Naive thymus-derived CD4-positive, alpha-beta T cell (primary cell): ENCODE data around the gene LPP. TPM values are rescaled to one million over a fixed set of nuclear protein-coding genes. Genes with fewer than 3 reads are reported as not detected.

Experiments used
- ATAC-seq: fragments of 150-1000 bp; cut with Tn5 transposase; 2 replicates; pipeline ENCODE4 v1.10.0; 2021; ENCODE audit warnings: mild to moderate bottlenecking, moderate library complexity
- CTCF ChIA-PET: fragments of 350-600 bp; sonication (Branson Sonifier 250); formaldehyde crosslinking; loops from one replicate; lab custom pipeline; 2021; ENCODE audit warnings: antibody characterized with exemption; lab: Charles Lee
- POLR2A ChIA-PET: fragments of 350-600 bp; sonication (Branson Sonifier 250); formaldehyde crosslinking; loops from one replicate; lab custom pipeline; 2021; ENCODE audit warnings: antibody characterized with exemption, inconsistent platforms; lab: Charles Lee
- DNase-seq, 9 donors: peaks; one replicate each; pipeline versions ENCODE4 v3.0.0 to v3.0.0-alpha.2; 2020 to 2022; ENCODE audit warnings: mixed read lengths in 1 of 9
- H3K27ac ChIP-seq: one replicate; pipeline ENCODE4 v1.7.0; 2013; ENCODE audit warnings: mild to moderate bottlenecking, low read depth, low read length, moderate library complexity
- H3K27me3 ChIP-seq, 2 donors: one replicate each; pipeline ENCODE4 v1.7.0; 2013; ENCODE audit warnings: low read length in 2 of 2, mild to moderate bottlenecking in 2 of 2, moderate library complexity in 2 of 2; ENCODE audit not compliant: control insufficient read depth in 2 of 2, insufficient read depth in 2 of 2
- H3K36me3 ChIP-seq, 3 experiments: 1 replicate in 2 of 3; 2 replicates in 1 of 3; pipeline ENCODE4 v1.7.0; 2013; ENCODE audit warnings: low read length in 3 of 3, mild to moderate bottlenecking in 3 of 3, moderate library complexity in 1 of 3; ENCODE audit not compliant: insufficient read depth in 3 of 3, control insufficient read depth in 2 of 3
- H3K4me1 ChIP-seq, 2 donors: one replicate each; pipeline ENCODE4 v1.7.0; 2013; ENCODE audit warnings: low read length in 2 of 2, mild to moderate bottlenecking in 2 of 2, moderate library complexity in 1 of 2; ENCODE audit not compliant: control insufficient read depth in 2 of 2, insufficient read depth in 2 of 2
- H3K4me3 ChIP-seq: 2 replicates; pipeline ENCODE4 v1.7.0; 2013; ENCODE audit warnings: mild to moderate bottlenecking, low read length
- H3K9me3 ChIP-seq, 3 experiments: 1 replicate in 2 of 3; 2 replicates in 1 of 3; pipeline ENCODE4 v1.7.0; 2013; ENCODE audit warnings: low read length in 3 of 3; ENCODE audit not compliant: control insufficient read depth in 2 of 3
- H3K27ac Mint-ChIP-seq, 9 donors: one replicate each; pipeline ENCODE4 v1.8.0; 2020 to 2022; ENCODE audit warnings: mixed read lengths in 9 of 9, mild to moderate bottlenecking in 8 of 9, moderate library complexity in 5 of 9, inconsistent platforms in 2 of 9
- H3K27me3 Mint-ChIP-seq, 5 donors: one replicate each; pipeline ENCODE4 v1.8.0; 2021 to 2022; ENCODE audit warnings: mixed read lengths in 5 of 5, mild to moderate bottlenecking in 1 of 5
- H3K36me3 Mint-ChIP-seq, 5 donors: one replicate each; pipeline ENCODE4 v1.8.0; 2020 to 2022; ENCODE audit warnings: mixed read lengths in 5 of 5, mild to moderate bottlenecking in 3 of 5, inconsistent platforms in 1 of 5
- H3K4me1 Mint-ChIP-seq, 7 donors: one replicate each; pipeline ENCODE4 v1.8.0; 2020 to 2022; ENCODE audit warnings: mixed read lengths in 7 of 7, mild to moderate bottlenecking in 3 of 7, inconsistent platforms in 1 of 7
- H3K4me3 Mint-ChIP-seq, 10 donors: one replicate each; pipeline ENCODE4 v1.8.0; 2020 to 2022; ENCODE audit warnings: mild to moderate bottlenecking in 10 of 10, mixed read lengths in 10 of 10, moderate library complexity in 6 of 10, inconsistent platforms in 2 of 10
- H3K9me3 Mint-ChIP-seq, 11 donors: one replicate each; pipeline ENCODE4 v1.8.0; 2020 to 2022; ENCODE audit warnings: mixed read lengths in 11 of 11, mild to moderate bottlenecking in 4 of 11, inconsistent platforms in 1 of 11, moderate library complexity in 1 of 11
- intact Hi-C, 2 donors: fragments of 100-400 bp; cut with micrococcal nuclease; formaldehyde crosslinking; loops; one replicate each; pipeline ENCODE4 v1.15.1; 2023
- polyA plus RNA-seq, 2 donors: library from polyadenylated mRNA; unstranded; fragments of 300-500 nt; fragmentation: Illumina TruSeq; gene quantifications; one replicate each; pipeline ENCODE4 v1.2.3, GENCODE V29; 2021
- total RNA-seq, 6 experiments: library from RNA in 5 of 6; stranded (reverse) in 5 of 6; gene quantifications; 1 replicate in 5 of 6; 2 replicates in 1 of 6; pipeline ENCODE4 v1.2.3 and lab custom pipeline; 2021 to 2026

Gene LPP
- total and polyA plus RNA-seq, 7 experiments from 2014 or later, result 10.3 to 95.2 (median 19.5) TPM

GRCh38 chr3:188490416-188490815 is 336.5 kb downstream of the LPP start:
- intact Hi-C loops, result no loop called here
- no peaks in the 10 kb centered on the region for H3K27me3 ChIP-seq
- H3K36me3 ChIP-seq, result no peaks in the 10 kb centered on the region
- no peaks in the 10 kb centered on the region for H3K9me3 ChIP-seq
- H3K4me1 ChIP-seq, result no peaks in the 10 kb centered on the region
- no peak overlapping the region for H3K27ac ChIP-seq
- ATAC-seq (no peak), DNase-seq (no peak)
- peaks cover 0 to 4% (median 0%) of the 10 kb centered on the region in 11 donors for H3K9me3 Mint-ChIP-seq
- no peak overlapping the region for H3K4me3 Mint-ChIP-seq
- no peaks in the 10 kb centered on the region for H3K27me3 Mint-ChIP-seq
- CTCF ChIA-PET, result no interaction called here
- H3K4me3 ChIP-seq, result no peak overlapping the region
- H3K27ac Mint-ChIP-seq, result no peak overlapping the region
- POLR2A ChIA-PET, result no interaction called here
- peaks cover 4 to 63% (median 35%) of the 10 kb centered on the region in 5 donors for H3K36me3 Mint-ChIP-seq
- H3K4me1 Mint-ChIP-seq, result peaks cover 0 to 5% (median 0%) of the 10 kb centered on the region in 7 donors

DNA sequence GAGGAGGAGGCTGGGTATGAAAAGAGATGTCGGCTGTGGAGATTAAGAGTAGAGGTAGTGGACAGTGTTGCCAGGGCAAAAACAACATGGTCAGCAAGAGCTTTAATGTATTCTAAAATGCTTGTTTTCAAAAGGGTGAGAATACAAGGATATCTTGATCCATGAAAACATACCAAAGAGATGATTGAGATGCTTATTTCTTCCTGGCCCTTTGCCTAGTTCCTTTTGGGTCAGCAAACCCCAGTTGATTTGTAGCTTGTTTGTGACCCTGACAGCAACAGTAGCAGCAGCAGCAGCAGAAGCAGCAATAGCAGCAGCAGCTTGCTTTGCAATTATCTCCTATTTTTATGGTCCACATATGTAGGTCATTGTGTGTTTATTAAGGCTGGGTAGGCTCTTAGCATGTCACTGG is 337.3 kb downstream of the LPP start:
- ATAC-seq (no peak), DNase-seq (no peak)
- H3K9me3 Mint-ChIP-seq, result peaks cover 0 to 1% (median 0%) of the 10 kb centered on the region in 11 donors
- Histone ChIP-seq H3K27ac (no peak overlapping the region), H3K27me3 (no peaks in the 10 kb centered on the region), H3K9me3 (no peaks in the 10 kb centered on the region), H3K4me1 (no peaks in the 10 kb centered on the region), H3K4me3 (no peak overlapping the region), H3K36me3 (no peaks in the 10 kb centered on the region)
- no peak overlapping the region for H3K4me3 Mint-ChIP-seq
- ChIA-PET POLR2A (no interaction called here), CTCF (no interaction called here)
- no peaks in the 10 kb centered on the region for H3K27me3 Mint-ChIP-seq
- intact Hi-C loops, result no loop called here
- H3K36me3 Mint-ChIP-seq, result peaks cover 1 to 63% (median 32%) of the 10 kb centered on the region in 5 donors
- H3K4me1 Mint-ChIP-seq, result peaks cover 0 to 4% (median 0%) of the 10 kb centered on the region in 7 donors
- peak overlapping the region in 1 of 9 donors; percentile 73 for H3K27ac Mint-ChIP-seq

- intact Hi-C loops, result no loop called here
Observed at GRCh38 chr3:188496390-188496789, 342.4 kb downstream of the LPP start.

GRCh38 chr3:188497021-188497420 is 343.1 kb downstream of the LPP start:
- Histone ChIP-seq H3K36me3 (no peaks in the 10 kb centered on the region), H3K27me3 (no peaks in the 10 kb centered on the region), H3K27ac (no peak overlapping the region), H3K4me3 (no peak overlapping the region), H3K4me1 (no peaks in the 10 kb centered on the region), H3K9me3 (no peaks in the 10 kb centered on the region)
- POLR2A ChIA-PET, result no interaction called here
- Mint-ChIP-seq H3K9me3 (peaks cover 0 to 10% (median 4%) of the 10 kb centered on the region in 11 donors), H3K27ac (no peak overlapping the region), H3K36me3 (peaks cover 2 to 42% (median 10%) of the 10 kb centered on the region in 5 donors), H3K27me3 (no peaks in the 10 kb centered on the region), H3K4me3 (no peak overlapping the region), H3K4me1 (peaks cover 0 to 7% (median 0%) of the 10 kb centered on the region in 7 donors)
- ATAC-seq (no peak), DNase-seq (no peak)
- CTCF ChIA-PET, result no interaction called here
- intact Hi-C loops, result no loop called here

More at GRCh38 chr3:188496390-188496789, 342.4 kb downstream of the LPP start:
- H3K36me3 Mint-ChIP-seq, result peaks cover 0 to 46% (median 10%) of the 10 kb centered on the region in 5 donors
- Histone ChIP-seq H3K4me1 (no peaks in the 10 kb centered on the region), H3K4me3 (no peak overlapping the region), H3K27me3 (no peaks in the 10 kb centered on the region), H3K27ac (no peak overlapping the region), H3K36me3 (no peaks in the 10 kb centered on the region), H3K9me3 (no peaks in the 10 kb centered on the region)
- no peak overlapping the region for H3K27ac Mint-ChIP-seq
- H3K4me1 Mint-ChIP-seq, result peaks cover 0 to 7% (median 0%) of the 10 kb centered on the region in 7 donors
- ChIA-PET CTCF (no interaction called here), POLR2A (no interaction called here)
- DNase-seq, result no peak
- no peak overlapping the region for H3K4me3 Mint-ChIP-seq
- H3K27me3 Mint-ChIP-seq, result no peaks in the 10 kb centered on the region
- H3K9me3 Mint-ChIP-seq, result peaks cover 0 to 7% (median 2%) of the 10 kb centered on the region in 11 donors
- ATAC-seq, result no peak

GRCh38 chr3:188503647-188504046 is 349.7 kb downstream of the LPP start:
- ChIA-PET CTCF (interaction anchor here (0.6 kb wide), 1 partner anchor 1260 kb away, joined by 4 read pairs; no protein-coding TSS in a partner anchor), POLR2A (no interaction called here)
- H3K4me1 Mint-ChIP-seq, result peaks cover 6 to 27% (median 15%) of the 10 kb centered on the region in 7 donors
- intact Hi-C loops, result no loop called here
- peaks cover 16 to 48% (median 45%) of the 10 kb centered on the region in 5 donors for H3K36me3 Mint-ChIP-seq
- H3K9me3 Mint-ChIP-seq, result peaks cover 0 to 51% (median 25%) of the 10 kb centered on the region in 11 donors
- no peaks in the 10 kb centered on the region for H3K27me3 Mint-ChIP-seq
- DNase-seq (no peak), ATAC-seq (no peak)
- peak overlapping the region in 1 of 10 donors; percentile 12 for H3K4me3 Mint-ChIP-seq
- Histone ChIP-seq H3K27ac (no peak overlapping the region), H3K36me3 (no peaks in the 10 kb centered on the region), H3K9me3 (peaks cover 5 to 10% (median 9%) of the 10 kb centered on the region in 3 experiments), H3K27me3 (no peaks in the 10 kb centered on the region), H3K4me1 (peaks cover 0 to 6% of the 10 kb centered on the region in 2 donors), H3K4me3 (no peak overlapping the region)
- no peak overlapping the region for H3K27ac Mint-ChIP-seq

- H3K36me3 Mint-ChIP-seq, result peaks cover 16 to 50% (median 47%) of the 10 kb centered on the region in 5 donors
- POLR2A ChIA-PET, result no interaction called here
- H3K9me3 ChIP-seq, result peaks cover 5 to 10% (median 9%) of the 10 kb centered on the region in 3 experiments
Observed at GRCh38 chr3:188505151-188505550, 351.2 kb downstream of the LPP start.

DNA sequence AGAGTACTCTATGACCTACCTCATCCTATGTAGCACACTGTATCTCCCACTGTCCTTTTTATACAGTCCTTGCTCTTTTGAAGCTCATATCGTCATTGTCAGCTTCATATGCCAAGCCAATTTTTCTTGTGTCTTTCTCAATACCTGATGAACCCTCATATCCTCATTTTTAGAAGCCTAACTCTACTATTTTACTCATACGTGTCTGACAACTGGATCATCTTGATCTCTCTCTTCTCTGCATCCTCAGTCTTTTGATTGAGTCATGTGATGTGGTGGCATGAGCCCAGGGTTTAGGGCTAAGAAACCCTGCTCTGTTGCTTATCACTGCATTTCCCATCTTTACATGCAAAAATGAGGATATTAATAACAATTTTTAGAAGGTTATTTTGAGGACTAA is 352.0 kb downstream of the LPP start:
- Histone ChIP-seq H3K27me3 (no peaks in the 10 kb centered on the region), H3K4me3 (no peak overlapping the region), H3K9me3 (peaks cover 5 to 10% (median 9%) of the 10 kb centered on the region in 3 experiments), H3K27ac (no peak overlapping the region), H3K4me1 (peaks cover 0 to 6% of the 10 kb centered on the region in 2 donors), H3K36me3 (no peaks in the 10 kb centered on the region)
- Mint-ChIP-seq H3K9me3 (peaks cover 0 to 47% (median 23%) of the 10 kb centered on the region in 11 donors), H3K4me3 (no peak overlapping the region), H3K27me3 (no peaks in the 10 kb centered on the region), H3K36me3 (peaks cover 21 to 51% (median 50%) of the 10 kb centered on the region in 5 donors), H3K4me1 (peaks cover 7 to 27% (median 16%) of the 10 kb centered on the region in 7 donors), H3K27ac (no peak overlapping the region)
- DNase-seq, result no peak
- CTCF ChIA-PET, result no interaction called here
- intact Hi-C loops, result no loop called here
- peak; percentile 24 for ATAC-seq
- POLR2A ChIA-PET, result no interaction called here

More at GRCh38 chr3:188505151-188505550, 351.2 kb downstream of the LPP start:
- Histone ChIP-seq H3K4me1 (peaks cover 0 to 6% of the 10 kb centered on the region in 2 donors), H3K27ac (no peak overlapping the region), H3K4me3 (no peak overlapping the region), H3K36me3 (no peaks in the 10 kb centered on the region), H3K27me3 (no peaks in the 10 kb centered on the region)
- ATAC-seq (no peak), DNase-seq (no peak)
- CTCF ChIA-PET, result no interaction called here
- intact Hi-C loops, result no loop called here
- no peak overlapping the region for H3K27ac Mint-ChIP-seq
- H3K4me3 Mint-ChIP-seq, result no peak overlapping the region
- H3K27me3 Mint-ChIP-seq, result no peaks in the 10 kb centered on the region
- H3K9me3 Mint-ChIP-seq, result peaks cover 0 to 51% (median 25%) of the 10 kb centered on the region in 11 donors
- peaks cover 6 to 27% (median 15%) of the 10 kb centered on the region in 7 donors for H3K4me1 Mint-ChIP-seq
